CD4-positive, alpha-beta T cell treated with Interleukin-15 for 4 hours (primary cell): ENCODE data around the gene KRTAP5-2.

ENCODE experiments used
- DNase-seq: peaks from one replicate; pipeline ENCODE4 v3.0.0-alpha.2; 2020; ENCODE audit warnings: low spot score

KRTAP5-2 gene

GRCh38 chr11:1567052-1567720 is 30.9 kb downstream of the KRTAP5-2 start:
- DNase-seq, result no peak

GRCh38 chr11:1566381-1567051 is 31.6 kb downstream of the KRTAP5-2 start:
- no peak for DNase-seq

GRCh38 chr11:1565904-1566247 is 32.2 kb downstream of the KRTAP5-2 start:
- DNase-seq, result no peak

- no peak for DNase-seq
Measured at GRCh38 chr11:1565173-1565903, 32.8 kb downstream of the KRTAP5-2 start.

GRCh38 chr11:1564535-1565172 is 33.4 kb downstream of the KRTAP5-2 start:
- no peak for DNase-seq

- DNase-seq, result no peak
Measured at GRCh38 chr11:1563697-1564534, 34.2 kb downstream of the KRTAP5-2 start.

GRCh38 chr11:1563149-1563638 is 34.9 kb downstream of the KRTAP5-2 start:
- no peak for DNase-seq

- no peak for DNase-seq
Measured at GRCh38 chr11:1562469-1563148, 35.5 kb downstream of the KRTAP5-2 start.

GRCh38 chr11:1561955-1562354 is 36.1 kb downstream of the KRTAP5-2 start:
- DNase-seq, result no peak

GRCh38 chr11:1561266-1561665 is 36.8 kb downstream of the KRTAP5-2 start:
- DNase-seq, result no peak

GRCh38 chr11:1560649-1561251 is 37.3 kb downstream of the KRTAP5-2 start:
- no peak for DNase-seq

DNA sequence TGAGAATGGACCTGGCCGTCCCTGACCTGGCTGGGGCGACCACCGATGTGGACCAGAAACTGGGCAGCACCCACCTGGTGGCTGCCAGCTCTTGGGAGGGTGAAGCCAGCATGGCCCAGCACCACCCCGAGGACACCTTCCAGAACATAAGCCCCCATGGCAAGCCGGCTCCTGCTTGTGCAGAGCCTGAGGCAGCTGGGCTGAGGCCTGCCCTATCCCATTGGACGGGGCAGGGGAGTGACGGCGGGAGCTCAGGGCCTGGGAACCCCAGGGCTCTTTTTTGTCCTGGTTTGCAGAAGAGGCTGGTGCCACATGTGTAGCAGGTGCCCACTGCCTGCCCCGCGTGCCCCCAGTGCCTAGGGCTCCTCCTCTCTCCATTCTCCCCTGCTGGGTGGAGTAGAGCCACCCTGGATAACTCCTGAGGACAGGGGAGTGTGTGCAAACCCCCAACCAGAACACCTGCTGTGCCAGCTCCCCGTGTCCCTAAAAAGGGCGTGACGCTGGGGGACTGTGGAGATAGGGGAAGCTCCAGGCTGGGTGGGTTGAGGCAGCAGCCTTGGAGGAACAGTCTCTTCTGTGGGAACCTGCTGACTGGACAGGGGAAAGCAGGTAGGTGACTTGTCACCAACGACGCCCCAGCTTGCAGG is 38.0 kb downstream of the KRTAP5-2 start:
- no peak for DNase-seq

DNA sequence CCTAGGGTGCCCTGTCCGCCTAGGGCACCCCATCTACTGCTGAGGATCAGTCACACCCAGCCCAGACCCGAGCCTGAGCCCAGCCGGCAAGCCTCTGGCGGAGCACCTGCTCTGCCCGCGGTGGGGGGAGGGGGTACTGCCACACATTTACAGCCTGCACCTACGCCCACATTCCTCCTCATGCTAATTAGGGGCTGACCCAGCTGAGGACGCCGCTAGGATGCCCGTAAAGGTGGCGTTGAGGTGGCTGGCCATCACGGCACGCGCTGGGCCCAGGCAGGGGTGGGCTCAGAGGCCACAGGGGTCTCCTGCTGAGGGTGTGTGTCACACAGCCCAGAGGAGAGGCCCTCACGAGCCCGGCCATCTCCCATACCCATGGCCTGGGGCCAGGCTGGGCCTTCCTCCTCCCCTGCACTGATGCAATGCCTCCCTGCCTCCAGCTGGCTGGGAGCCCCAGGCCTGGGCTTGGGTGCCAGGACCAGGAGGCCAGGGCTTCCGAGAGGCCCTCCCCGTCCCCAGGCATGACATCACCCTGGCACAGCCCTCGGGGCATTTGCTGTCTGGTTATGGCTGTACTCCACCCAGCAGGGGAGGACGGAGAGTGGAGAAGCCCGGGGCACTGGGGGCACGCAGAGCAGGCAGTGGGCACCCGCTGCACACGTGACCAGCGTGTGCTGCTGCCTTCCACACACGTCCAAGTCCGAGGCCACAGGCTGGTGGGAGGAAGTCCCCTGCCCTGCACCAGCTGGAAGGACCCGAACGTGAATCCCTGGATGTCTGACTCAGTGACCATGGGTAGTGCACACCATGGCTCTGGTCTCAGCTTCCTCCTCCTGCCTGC is 38.8 kb downstream of the KRTAP5-2 start:
- no peak for DNase-seq

DNA sequence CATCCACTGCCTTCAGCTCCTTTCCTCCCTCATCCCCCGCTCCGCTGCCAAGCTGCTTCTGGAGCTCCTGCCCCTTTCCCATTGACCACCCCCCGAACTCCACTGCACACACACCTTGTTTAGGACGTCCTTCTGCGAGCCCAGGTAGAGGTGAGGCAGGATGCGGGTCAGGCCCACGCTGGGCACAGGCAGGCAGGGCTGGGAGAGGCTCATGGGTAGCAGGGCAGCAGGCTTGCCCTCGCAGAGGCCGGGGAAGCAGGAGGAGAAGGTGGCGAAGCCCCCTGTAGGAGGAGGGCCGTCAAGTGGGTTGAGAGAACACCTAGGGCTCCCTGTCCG is 39.4 kb downstream of the KRTAP5-2 start:
- DNase-seq, result no peak

- DNase-seq, result no peak
Measured at GRCh38 chr11:1557904-1558774, 40.0 kb downstream of the KRTAP5-2 start.

DNA sequence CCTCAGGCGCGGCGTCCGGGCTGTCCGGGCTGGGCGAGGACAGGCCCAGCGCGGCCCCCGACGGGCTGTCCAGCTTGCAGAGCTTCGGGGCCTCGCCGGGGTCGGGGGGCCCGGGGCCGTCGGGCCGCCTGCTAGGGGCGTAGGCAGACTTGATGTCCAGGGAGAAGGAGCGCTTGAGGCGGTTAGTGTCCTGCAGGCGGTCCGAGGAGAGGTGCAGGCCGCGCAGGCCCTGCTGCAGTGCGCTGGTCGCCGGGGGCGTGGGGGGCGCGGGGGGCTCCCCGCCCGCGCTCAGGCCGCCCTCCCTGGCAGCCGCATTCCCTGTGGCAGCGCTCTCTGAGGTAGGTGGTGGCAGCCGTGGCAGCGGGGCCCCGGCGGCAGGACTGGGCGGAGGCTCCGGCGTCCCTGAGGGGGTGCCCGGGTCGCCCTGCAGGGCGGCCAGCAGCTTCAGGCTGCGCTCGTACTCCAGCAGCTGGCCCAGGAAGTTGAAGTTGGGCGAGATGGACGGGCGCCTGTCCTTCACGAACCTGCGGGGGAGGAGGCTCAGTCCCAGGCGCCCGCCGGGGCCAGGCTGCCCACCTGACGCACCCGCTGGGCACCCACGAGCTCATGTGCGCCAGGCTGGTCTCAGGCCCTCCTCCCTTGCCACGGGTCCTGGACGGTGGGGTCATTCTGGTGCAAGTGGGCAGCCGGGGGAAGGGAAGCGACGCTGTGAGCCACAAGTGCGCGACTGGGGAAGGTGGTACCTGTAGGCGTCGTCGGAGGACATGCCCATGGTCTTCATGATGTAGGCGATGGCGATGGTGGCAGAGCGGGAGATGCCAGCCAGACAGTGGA is 40.8 kb downstream of the KRTAP5-2 start:
- no peak for DNase-seq

GRCh38 chr11:1556278-1556902 is 41.7 kb downstream of the KRTAP5-2 start:
- no peak for DNase-seq
